Measurements from ENCODE around the gene DENND6B.

DENND6B gene

GRCh38 chr22:50318698-50319411 lies 8.0 kb downstream of the DENND6B start:
- no peak overlapping the region for H3K4me3 ChIP-seq (ENCODE audit: control insufficient read depth, low read depth, low read length)
- TF ChIP-seq CTCF (IDR thresholded peaks at IDR 0.05; ENCODE audit: control insufficient read depth, insufficient read depth, low read depth, low read length, missing control alignments), result no peak
- no peak for DNase-seq (ENCODE audit: low read depth)

- H3K4me3 ChIP-seq (ENCODE audit: control insufficient read depth, low read depth, low read length), result no peak overlapping the region
- DNase-seq (ENCODE audit: low read depth), result no peak
- no peak for TF ChIP-seq CTCF (IDR thresholded peaks at IDR 0.05; ENCODE audit: control insufficient read depth, insufficient read depth, low read depth, low read length, missing control alignments)
Observed at GRCh38 chr22:50318356-50318697, 8.5 kb downstream of the DENND6B start.

- no peak overlapping the region for H3K4me3 ChIP-seq (ENCODE audit: control insufficient read depth, low read depth, low read length)
- no peak for TF ChIP-seq CTCF (IDR thresholded peaks at IDR 0.05; ENCODE audit: control insufficient read depth, insufficient read depth, low read depth, low read length, missing control alignments)
- no peak for DNase-seq (ENCODE audit: low read depth)
Observed at GRCh38 chr22:50317674-50318073, 9.1 kb downstream of the DENND6B start.

DNA sequence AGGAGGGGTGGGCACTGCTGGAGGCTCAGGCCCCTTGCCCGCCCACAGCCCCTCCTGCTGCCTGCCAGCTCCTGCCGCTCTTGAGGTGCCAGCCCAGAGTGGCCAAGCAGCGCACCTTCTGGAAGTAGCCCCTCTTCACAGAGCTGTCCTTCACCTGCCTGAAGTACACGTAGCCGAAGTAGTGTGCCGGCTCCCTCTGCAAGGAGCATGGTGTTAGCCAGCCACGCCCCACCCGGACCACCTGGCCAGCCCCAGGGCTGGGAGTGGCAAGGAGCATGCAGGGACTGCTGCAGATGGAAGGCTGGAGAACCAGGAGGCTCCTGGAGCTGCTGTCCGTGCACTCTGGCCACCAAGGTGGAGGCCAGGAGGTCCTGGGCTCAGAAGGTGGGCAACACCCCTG lies 9.6 kb downstream of the DENND6B start:
- TF ChIP-seq CTCF (IDR thresholded peaks at IDR 0.05; ENCODE audit: control insufficient read depth, insufficient read depth, low read depth, low read length, missing control alignments), result no peak
- no peak overlapping the region for H3K4me3 ChIP-seq (ENCODE audit: control insufficient read depth, low read depth, low read length)
- no peak for DNase-seq (ENCODE audit: low read depth)

GRCh38 chr22:50316114-50317065 lies 10.4 kb downstream of the DENND6B start:
- no peak for DNase-seq (ENCODE audit: low read depth)
- TF ChIP-seq CTCF (IDR thresholded peaks at IDR 0.05; ENCODE audit: control insufficient read depth, insufficient read depth, low read depth, low read length, missing control alignments), result no peak
- H3K4me3 ChIP-seq (ENCODE audit: control insufficient read depth, low read depth, low read length), result no peak overlapping the region

GRCh38 chr22:50315289-50316113 lies 11.3 kb downstream of the DENND6B start:
- TF ChIP-seq CTCF (IDR thresholded peaks at IDR 0.05; ENCODE audit: control insufficient read depth, insufficient read depth, low read depth, low read length, missing control alignments), result no peak
- DNase-seq (ENCODE audit: low read depth), result no peak
- no peak overlapping the region for H3K4me3 ChIP-seq (ENCODE audit: control insufficient read depth, low read depth, low read length)
